ENCODE data around the gene ADIRF. TPM values are rescaled to one million over a fixed set of nuclear protein-coding genes. Genes with fewer than 3 reads are reported as not detected.

Gene ADIRF
- total RNA-seq, 2 experiments from 2014 or later: not detected

DNA sequence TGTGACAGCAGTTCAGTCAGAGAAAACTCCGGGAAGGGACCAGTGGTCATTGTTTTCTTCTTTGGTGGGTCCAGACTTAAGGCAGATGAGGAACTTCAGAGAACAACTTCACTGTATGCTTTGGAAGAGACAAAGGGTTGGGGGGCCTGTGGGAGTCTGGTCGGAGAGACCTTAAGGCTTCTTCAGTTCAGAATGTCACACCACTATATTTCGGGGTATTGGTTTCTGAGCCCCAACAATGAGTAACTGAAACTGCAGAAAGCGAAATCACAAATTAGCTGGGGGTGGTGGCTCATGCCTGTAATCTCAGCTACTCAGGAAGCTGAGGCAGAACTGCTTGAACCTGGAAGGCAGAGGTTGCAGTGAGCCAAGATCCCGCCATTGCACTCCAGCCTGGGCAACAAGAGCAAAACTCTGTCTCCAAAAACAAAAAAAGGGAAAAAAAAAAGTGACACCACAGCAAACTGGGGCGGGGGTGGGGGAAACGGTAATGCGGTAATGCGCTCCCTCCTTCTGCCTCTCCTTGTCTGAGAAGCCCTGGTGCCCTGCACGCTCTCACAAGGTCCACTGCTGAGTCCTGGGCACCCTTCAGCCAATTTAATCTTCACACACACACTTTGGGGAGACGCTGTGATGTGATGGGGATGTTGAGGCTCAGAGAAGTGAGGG, 2.2 kb upstream of the ADIRF start:
- H3K4me3 ChIP-seq (ENCODE audit: low read depth, low read length, poor library complexity, severe bottlenecking): no peak overlapping the region
- no peak overlapping the region for H3K4me2 ChIP-seq (ENCODE audit: low read length)
- no peaks in the 10 kb centered on the region for H3K79me2 ChIP-seq (ENCODE audit: insufficient read depth, low read depth, low read length)
- H2AFZ ChIP-seq (ENCODE audit: low read length): no peak overlapping the region
- POLR2A ChIA-PET: no interaction called here
- DNase-seq (ENCODE audit: low spot score): no peak
- no TSS peak for BruUV-seq (replicated peaks)
- H3K36me3 ChIP-seq (ENCODE audit: insufficient read depth, low read length): no peaks in the 10 kb centered on the region
- no peaks in the 10 kb centered on the region for H3K9me3 ChIP-seq (ENCODE audit: low read length)
- no peaks in the 10 kb centered on the region for H3K4me1 ChIP-seq (ENCODE audit: insufficient read depth, low read length, poor library complexity, severe bottlenecking)
- CTCF ChIA-PET (ENCODE audit: unreplicated experiment): no interaction called here
- no peak overlapping the region for H3K27ac ChIP-seq (ENCODE audit: low read depth, low read length, poor library complexity, severe bottlenecking)
- no peak for TF ChIP-seq CTCF (conservative IDR thresholded peaks at IDR 0.05; ENCODE audit: low read length)
- no peak for TF ChIP-seq EZH2phosphoT487 (IDR thresholded peaks at IDR 0.05; ENCODE audit: borderline replicate concordance, low read depth, low read length)
- no peaks in the 10 kb centered on the region for H4K20me1 ChIP-seq (ENCODE audit: insufficient read depth, low read length)
- intact Hi-C loops (cut with micrococcal nuclease; ENCODE audit: unreplicated experiment): loop anchor here (10.0 kb wide), 1 partner anchor 251 kb away; no protein-coding TSS in a partner anchor
- no peaks in the 10 kb centered on the region for H3K9me2 ChIP-seq (ENCODE audit: insufficient read depth, low read length)

DNA sequence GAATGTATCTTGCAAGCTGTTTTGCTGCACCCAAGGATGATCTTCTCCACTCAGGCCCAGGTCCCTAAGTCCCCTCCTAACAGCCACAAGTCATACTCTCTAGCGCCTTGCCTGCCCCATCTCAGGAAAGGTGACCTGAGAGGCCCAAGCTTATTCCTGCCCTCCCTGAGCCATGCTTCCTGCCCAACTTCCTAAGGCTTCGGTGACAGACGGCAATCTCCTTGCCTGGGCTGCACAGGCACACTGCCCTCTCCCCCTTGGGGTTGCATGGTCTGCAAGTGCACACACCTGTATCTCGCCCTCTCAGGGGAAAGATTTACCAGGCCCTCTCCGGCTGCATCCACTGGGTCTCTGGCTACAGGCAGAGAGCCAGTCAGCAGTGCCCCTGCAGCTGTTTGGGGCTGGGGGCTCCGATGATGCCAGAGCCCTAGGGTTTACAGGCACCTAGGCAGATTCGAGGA, 771 bp upstream of the ADIRF start:
- H3K36me3 ChIP-seq (ENCODE audit: insufficient read depth, low read length): no peaks in the 10 kb centered on the region
- no peak overlapping the region for H2AFZ ChIP-seq (ENCODE audit: low read length)
- no peak for TF ChIP-seq EZH2phosphoT487 (IDR thresholded peaks at IDR 0.05; ENCODE audit: borderline replicate concordance, low read depth, low read length)
- TF ChIP-seq CTCF (conservative IDR thresholded peaks at IDR 0.05; ENCODE audit: low read length): no peak
- DNase-seq (ENCODE audit: low spot score): no peak
- no TSS peak for BruUV-seq (replicated peaks)
- H3K4me2 ChIP-seq (ENCODE audit: low read length): no peak overlapping the region
- POLR2A ChIA-PET: no interaction called here
- no peaks in the 10 kb centered on the region for H4K20me1 ChIP-seq (ENCODE audit: insufficient read depth, low read length)
- CTCF ChIA-PET (ENCODE audit: unreplicated experiment): no interaction called here
- intact Hi-C loops (cut with micrococcal nuclease; ENCODE audit: unreplicated experiment): loop anchor here (10.0 kb wide), 1 partner anchor 253 kb away; no protein-coding TSS in a partner anchor
- no peaks in the 10 kb centered on the region for H3K4me1 ChIP-seq (ENCODE audit: insufficient read depth, low read length, poor library complexity, severe bottlenecking)
- no peaks in the 10 kb centered on the region for H3K79me2 ChIP-seq (ENCODE audit: insufficient read depth, low read depth, low read length)
- H3K4me3 ChIP-seq (ENCODE audit: low read depth, low read length, poor library complexity, severe bottlenecking): no peak overlapping the region
- no peak overlapping the region for H3K27ac ChIP-seq (ENCODE audit: low read depth, low read length, poor library complexity, severe bottlenecking)
- H3K9me2 ChIP-seq (ENCODE audit: insufficient read depth, low read length): no peaks in the 10 kb centered on the region
- no peaks in the 10 kb centered on the region for H3K9me3 ChIP-seq (ENCODE audit: low read length)

- no peaks in the 10 kb centered on the region for H3K4me1 ChIP-seq (ENCODE audit: insufficient read depth, low read length, poor library complexity, severe bottlenecking)
- intact Hi-C loops (cut with micrococcal nuclease; ENCODE audit: unreplicated experiment): loop anchor here (10.0 kb wide), 1 partner anchor 254 kb away; no protein-coding TSS in a partner anchor
- CTCF ChIA-PET (ENCODE audit: unreplicated experiment): no interaction called here
These were observed 693 bp downstream of the ADIRF start for GRCh38 chr10:86968994-86969355.

More at GRCh38 chr10:86968994-86969355, 693 bp downstream of the ADIRF start:
- H3K9me3 ChIP-seq (ENCODE audit: low read length): no peaks in the 10 kb centered on the region
- H4K20me1 ChIP-seq (ENCODE audit: insufficient read depth, low read length): no peaks in the 10 kb centered on the region
- H3K79me2 ChIP-seq (ENCODE audit: insufficient read depth, low read depth, low read length): no peaks in the 10 kb centered on the region
- no peak overlapping the region for H3K4me3 ChIP-seq (ENCODE audit: low read depth, low read length, poor library complexity, severe bottlenecking)
- H3K36me3 ChIP-seq (ENCODE audit: insufficient read depth, low read length): no peaks in the 10 kb centered on the region
- H3K9me2 ChIP-seq (ENCODE audit: insufficient read depth, low read length): no peaks in the 10 kb centered on the region
- no TSS peak for BruUV-seq (replicated peaks)
- H3K4me2 ChIP-seq (ENCODE audit: low read length): no peak overlapping the region
- no peak for DNase-seq (ENCODE audit: low spot score)
- H3K27ac ChIP-seq (ENCODE audit: low read depth, low read length, poor library complexity, severe bottlenecking): no peak overlapping the region
- POLR2A ChIA-PET: no interaction called here
- no peak overlapping the region for H2AFZ ChIP-seq (ENCODE audit: low read length)
- TF ChIP-seq EZH2phosphoT487 (IDR thresholded peaks at IDR 0.05; ENCODE audit: borderline replicate concordance, low read depth, low read length) (no peak), CTCF (conservative IDR thresholded peaks at IDR 0.05; ENCODE audit: low read length) (no peak)
